GM12873 (cell line): Measurements from ENCODE around the gene ADAMTSL5.

Experiments
- TF ChIP-seq, protein P1 (sequence below): IDR thresholded peaks from 2 replicates; pipeline ENCODE4 v1.5.1; 2012; ENCODE audit warnings: low read depth, mild to moderate bottlenecking, moderate library complexity, low read length, control low read depth; ENCODE audit not compliant: insufficient read depth; ENCODE audit errors: missing control alignments

The ADAMTSL5 gene

DNA sequence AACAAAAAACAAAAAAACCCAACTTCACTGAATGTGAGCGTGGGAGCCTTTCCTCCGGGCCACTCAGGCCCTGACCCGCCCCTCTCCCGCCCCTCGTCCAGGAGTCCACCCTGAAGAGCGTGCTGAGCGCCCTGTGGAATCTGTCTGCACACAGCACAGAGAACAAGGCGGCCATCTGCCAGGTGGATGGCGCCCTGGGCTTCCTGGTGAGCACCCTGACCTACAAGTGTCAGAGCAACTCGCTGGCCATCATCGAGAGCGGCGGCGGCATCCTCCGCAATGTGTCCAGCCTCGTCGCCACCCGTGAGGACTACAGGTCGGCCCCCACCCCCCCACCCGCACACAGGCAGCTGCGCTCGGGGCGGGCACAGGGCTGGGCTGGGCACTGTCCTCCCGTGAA, 51.0 kb downstream of the ADAMTSL5 start:
- TF ChIP-seq, protein P1, sequence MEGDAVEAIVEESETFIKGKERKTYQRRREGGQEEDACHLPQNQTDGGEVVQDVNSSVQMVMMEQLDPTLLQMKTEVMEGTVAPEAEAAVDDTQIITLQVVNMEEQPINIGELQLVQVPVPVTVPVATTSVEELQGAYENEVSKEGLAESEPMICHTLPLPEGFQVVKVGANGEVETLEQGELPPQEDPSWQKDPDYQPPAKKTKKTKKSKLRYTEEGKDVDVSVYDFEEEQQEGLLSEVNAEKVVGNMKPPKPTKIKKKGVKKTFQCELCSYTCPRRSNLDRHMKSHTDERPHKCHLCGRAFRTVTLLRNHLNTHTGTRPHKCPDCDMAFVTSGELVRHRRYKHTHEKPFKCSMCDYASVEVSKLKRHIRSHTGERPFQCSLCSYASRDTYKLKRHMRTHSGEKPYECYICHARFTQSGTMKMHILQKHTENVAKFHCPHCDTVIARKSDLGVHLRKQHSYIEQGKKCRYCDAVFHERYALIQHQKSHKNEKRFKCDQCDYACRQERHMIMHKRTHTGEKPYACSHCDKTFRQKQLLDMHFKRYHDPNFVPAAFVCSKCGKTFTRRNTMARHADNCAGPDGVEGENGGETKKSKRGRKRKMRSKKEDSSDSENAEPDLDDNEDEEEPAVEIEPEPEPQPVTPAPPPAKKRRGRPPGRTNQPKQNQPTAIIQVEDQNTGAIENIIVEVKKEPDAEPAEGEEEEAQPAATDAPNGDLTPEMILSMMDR, result no peak

- TF ChIP-seq, protein P1, result no peak
These were observed 52.5 kb downstream of the ADAMTSL5 start for GRCh38 chr19:1460033-1460995.

DNA sequence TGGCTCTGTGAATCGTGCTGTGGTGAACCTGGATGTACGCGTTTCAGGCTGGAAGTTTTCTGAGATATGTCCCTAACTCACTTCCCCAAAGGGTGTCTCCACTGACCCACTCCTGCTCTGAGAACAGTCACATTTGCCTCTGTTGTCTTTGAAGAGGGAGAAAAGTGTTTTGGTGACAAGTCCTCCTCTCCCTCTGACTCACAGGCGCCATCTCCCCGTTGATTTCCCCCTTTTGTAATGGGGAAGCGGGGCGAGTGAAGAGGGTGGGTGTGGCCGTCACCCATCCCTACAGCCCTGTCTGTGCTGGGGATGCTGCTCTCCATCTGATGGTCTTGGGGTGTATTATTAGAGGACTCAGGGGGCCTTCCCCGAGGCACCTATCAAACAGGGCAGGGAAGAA, 53.3 kb downstream of the ADAMTSL5 start:
- TF ChIP-seq, protein P1, result no peak

- TF ChIP-seq, protein P1, result no peak
These were observed 54.9 kb downstream of the ADAMTSL5 start for GRCh38 chr19:1457892-1458291.

GRCh38 chr19:1457031-1457739, 55.6 kb downstream of the ADAMTSL5 start:
- TF ChIP-seq, protein P1, result no peak

DNA sequence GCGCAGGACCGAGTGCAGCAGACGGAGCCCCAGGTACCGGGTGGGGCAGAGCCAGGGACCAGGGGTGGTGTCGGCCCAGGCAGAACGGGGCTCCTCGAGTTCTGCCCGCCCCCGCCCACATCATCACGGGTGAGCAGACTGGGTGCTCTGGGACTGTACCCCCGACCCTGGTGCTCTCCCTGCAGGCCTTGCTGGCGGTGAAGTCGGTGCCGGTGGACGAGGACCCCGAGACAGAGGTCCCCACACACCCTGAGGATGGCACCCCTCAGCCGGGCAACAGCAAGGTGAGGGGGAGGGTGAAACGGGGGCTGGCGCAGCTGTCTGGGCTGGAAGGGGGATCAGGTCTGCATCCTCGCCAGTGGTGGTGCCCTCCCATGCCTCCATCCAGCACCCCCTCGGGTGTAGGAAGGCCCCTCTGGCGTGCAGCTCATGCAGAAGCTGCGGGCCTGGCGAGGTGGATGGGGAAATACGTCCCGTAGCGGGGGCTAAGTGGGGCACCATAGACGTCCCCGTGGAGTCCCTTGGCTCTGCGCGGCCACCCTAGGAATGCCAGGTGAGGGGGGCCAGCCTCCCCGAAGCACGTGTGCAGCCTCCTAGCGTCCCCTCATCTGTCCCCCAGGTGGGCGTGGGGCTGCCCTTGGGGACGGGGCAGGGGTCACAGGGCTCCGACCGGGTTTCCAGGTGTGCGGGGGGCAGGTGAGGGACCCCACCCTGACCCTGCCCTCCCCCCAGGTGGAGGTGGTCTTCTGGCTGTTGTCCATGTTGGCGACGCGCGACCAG, 56.5 kb downstream of the ADAMTSL5 start:
- TF ChIP-seq, protein P1, result no peak
